Neural cell (in vitro differentiated cells): ENCODE data around the gene IL7R. TPM values are rescaled to one million over a fixed set of nuclear protein-coding genes. Genes with fewer than 3 reads are reported as not detected.

Experiments used
- H2AFZ ChIP-seq: fragments of 200-600, 300-800 bp; sonication (generic), shearing (Covaris generic); 2 replicates; pipeline ENCODE4 v1.6.0; 2014; ENCODE audit warnings: low read depth, mild to moderate bottlenecking, antibody characterized with exemption, low read length, moderate library complexity
- H3F3A ChIP-seq: fragments of 200-600 bp; shearing (Covaris generic); 2 replicates; pipeline ENCODE4 v1.6.1; 2016; ENCODE audit warnings: mild to moderate bottlenecking, moderate library complexity, mixed read lengths, antibody characterized with exemption, low read length; ENCODE audit not compliant: insufficient read depth, poor library complexity, severe bottlenecking
- H3K27ac ChIP-seq: fragments of 200-600, 300-800 bp; sonication (generic), shearing (Covaris generic); 2 replicates; pipeline ENCODE4 v1.5.1; 2014; ENCODE audit warnings: mild to moderate bottlenecking, low read length, moderate library complexity
- H3K27me3 ChIP-seq: fragments of 300-800, 200-600 bp; sonication (generic), shearing (Covaris generic); 2 replicates; pipeline ENCODE4 v1.6.0; 2014; ENCODE audit warnings: mild to moderate bottlenecking, low read depth, low read length, moderate library complexity; ENCODE audit not compliant: insufficient read depth
- H3K36me3 ChIP-seq: fragments of 300-800, 200-600 bp; sonication (generic), shearing (Covaris generic); 2 replicates; pipeline ENCODE4 v1.5.1; 2014; ENCODE audit warnings: mild to moderate bottlenecking, antibody characterized with exemption, low read length, moderate library complexity; ENCODE audit not compliant: insufficient read depth
- H3K4me2 ChIP-seq: fragments of 300-800, 200-600 bp; sonication (generic), shearing (Covaris generic); 2 replicates; pipeline ENCODE4 v1.6.0; 2014; ENCODE audit warnings: mild to moderate bottlenecking, low read length
- H3K4me3 ChIP-seq: fragments of 300-800, 200-600 bp; sonication (generic), shearing (Covaris generic); 2 replicates; pipeline ENCODE4 v1.5.1; 2014; ENCODE audit warnings: mild to moderate bottlenecking, low read length, moderate library complexity
- H3K79me2 ChIP-seq: fragments of 200-600 bp; shearing (Covaris generic); replicated peaks from 2 replicates; pipeline ENCODE4 v1.6.0; 2014; ENCODE audit warnings: mild to moderate bottlenecking, low read length, moderate library complexity; ENCODE audit not compliant: insufficient read depth
- H3K9ac ChIP-seq: fragments of 300-800, 200-600 bp; sonication (generic), shearing (Covaris generic); 2 replicates; pipeline ENCODE4 v1.6.1; 2016; ENCODE audit warnings: mild to moderate bottlenecking, low read length, mixed read lengths
- H3K9me2 ChIP-seq: fragments of 200-600 bp; shearing (Covaris generic); 2 replicates; pipeline ENCODE4 v1.6.1; 2016; ENCODE audit warnings: mild to moderate bottlenecking, low read length, mixed read lengths; ENCODE audit not compliant: insufficient read depth
- H3K9me3 ChIP-seq: fragments of 200-600, 300-800 bp; sonication (generic), shearing (Covaris generic); 2 replicates; pipeline ENCODE4 v1.6.1; 2016; ENCODE audit warnings: mild to moderate bottlenecking, mixed run types, low read length, moderate library complexity, mixed read lengths
- H4K20me1 ChIP-seq: fragments of 200-600 bp; shearing (Covaris generic); 2 replicates; pipeline ENCODE4 v1.6.1; 2016; ENCODE audit warnings: mild to moderate bottlenecking, mixed run types; ENCODE audit not compliant: insufficient read depth
- EP300 ChIP-seq: fragments of 450-650 bp; conservative IDR thresholded peaks from 2 replicates; pipeline ENCODE4 v1.6.1; 2014; ENCODE audit warnings: antibody characterized with exemption, mild to moderate bottlenecking, moderate library complexity; ENCODE audit not compliant: poor library complexity, severe bottlenecking
- EZH2 ChIP-seq: fragments of 200-600, 300-800 bp; shearing (Covaris generic), sonication (generic); IDR thresholded peaks from 2 replicates; pipeline ENCODE4 v1.6.1; 2014; ENCODE audit warnings: antibody characterized with exemption, low read length, borderline replicate concordance, mild to moderate bottlenecking; ENCODE audit not compliant: insufficient read depth, poor library complexity, severe bottlenecking
- MXI1 ChIP-seq: fragments of 450-650 bp; conservative IDR thresholded peaks from 2 replicates; pipeline ENCODE4 v1.6.1; 2014; ENCODE audit warnings: antibody characterized with exemption, mild to moderate bottlenecking; ENCODE audit not compliant: poor library complexity, severe bottlenecking
- POLR2AphosphoS5 ChIP-seq: IDR thresholded peaks from 2 replicates; pipeline ENCODE4 v1.6.1; 2012
- RAD21 ChIP-seq: fragments of 450-650 bp; conservative IDR thresholded peaks from 2 replicates; pipeline ENCODE4 v1.6.1; 2014; ENCODE audit warnings: antibody characterized with exemption, mild to moderate bottlenecking, moderate library complexity
- SMC3 ChIP-seq: fragments of 450-650 bp; conservative IDR thresholded peaks from 2 replicates; pipeline ENCODE4 v1.6.1; 2014; ENCODE audit warnings: antibody characterized with exemption, mild to moderate bottlenecking, moderate library complexity; ENCODE audit not compliant: poor library complexity
- TAF1 ChIP-seq: IDR thresholded peaks from 2 replicates; pipeline ENCODE4 v1.6.1; 2012; ENCODE audit warnings: low read depth
- polyA plus RNA-seq: library from polyadenylated mRNA; depleted of rRNA; stranded (reverse); fragments of >200 nt; gene quantifications from 2 replicates; pipeline ENCODE4 v1.2.3, GENCODE V29; 2014
- TF ChIP-seq, protein P1 (sequence below): IDR thresholded peaks from 2 replicates; pipeline ENCODE4 v1.6.1; 2012; ENCODE audit warnings: borderline replicate concordance
- TF ChIP-seq, protein P2 (sequence below): fragments of 450-650 bp; IDR thresholded peaks from 2 replicates; pipeline ENCODE4 v1.5.1; 2014; ENCODE audit warnings: antibody characterized with exemption, mild to moderate bottlenecking, moderate library complexity; ENCODE audit not compliant: poor library complexity, severe bottlenecking

Gene IL7R
- polyA plus RNA-seq, 1 donor from 2014 or later = not detected

DNA sequence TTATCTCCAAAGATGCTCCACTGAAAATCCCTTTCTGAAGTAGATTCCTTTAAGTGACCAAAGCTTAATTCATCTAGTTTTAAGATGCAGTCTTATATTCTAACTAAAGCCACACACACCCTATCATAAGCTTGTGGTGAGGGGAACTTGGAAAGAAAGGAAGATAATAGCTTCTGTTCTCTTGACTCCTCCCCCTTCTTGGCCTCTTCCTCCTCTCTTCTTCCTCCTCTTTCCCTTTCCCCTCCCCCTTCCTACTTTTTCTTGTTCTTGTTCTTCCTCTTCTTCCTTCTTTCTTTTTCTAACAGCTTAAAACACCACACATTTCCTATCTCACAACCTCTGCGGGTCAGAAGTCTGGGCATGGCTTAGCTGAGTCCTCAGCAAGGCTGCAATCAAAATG, 23.5 kb downstream of the IL7R start:
- Histone ChIP-seq H3K4me2 (no peak overlapping the region), H3K79me2 (no peaks in the 10 kb centered on the region), H3K27ac (no peak overlapping the region), H2AFZ (no peak overlapping the region), H3F3A (no peaks in the 10 kb centered on the region), H3K4me3 (no peak overlapping the region), H3K9me3 (no peaks in the 10 kb centered on the region), H3K9me2 (no peaks in the 10 kb centered on the region), H4K20me1 (no peaks in the 10 kb centered on the region), H3K9ac (no peak overlapping the region), H3K36me3 (no peaks in the 10 kb centered on the region), H3K27me3 (no peaks in the 10 kb centered on the region)
- TF ChIP-seq, protein P1, sequence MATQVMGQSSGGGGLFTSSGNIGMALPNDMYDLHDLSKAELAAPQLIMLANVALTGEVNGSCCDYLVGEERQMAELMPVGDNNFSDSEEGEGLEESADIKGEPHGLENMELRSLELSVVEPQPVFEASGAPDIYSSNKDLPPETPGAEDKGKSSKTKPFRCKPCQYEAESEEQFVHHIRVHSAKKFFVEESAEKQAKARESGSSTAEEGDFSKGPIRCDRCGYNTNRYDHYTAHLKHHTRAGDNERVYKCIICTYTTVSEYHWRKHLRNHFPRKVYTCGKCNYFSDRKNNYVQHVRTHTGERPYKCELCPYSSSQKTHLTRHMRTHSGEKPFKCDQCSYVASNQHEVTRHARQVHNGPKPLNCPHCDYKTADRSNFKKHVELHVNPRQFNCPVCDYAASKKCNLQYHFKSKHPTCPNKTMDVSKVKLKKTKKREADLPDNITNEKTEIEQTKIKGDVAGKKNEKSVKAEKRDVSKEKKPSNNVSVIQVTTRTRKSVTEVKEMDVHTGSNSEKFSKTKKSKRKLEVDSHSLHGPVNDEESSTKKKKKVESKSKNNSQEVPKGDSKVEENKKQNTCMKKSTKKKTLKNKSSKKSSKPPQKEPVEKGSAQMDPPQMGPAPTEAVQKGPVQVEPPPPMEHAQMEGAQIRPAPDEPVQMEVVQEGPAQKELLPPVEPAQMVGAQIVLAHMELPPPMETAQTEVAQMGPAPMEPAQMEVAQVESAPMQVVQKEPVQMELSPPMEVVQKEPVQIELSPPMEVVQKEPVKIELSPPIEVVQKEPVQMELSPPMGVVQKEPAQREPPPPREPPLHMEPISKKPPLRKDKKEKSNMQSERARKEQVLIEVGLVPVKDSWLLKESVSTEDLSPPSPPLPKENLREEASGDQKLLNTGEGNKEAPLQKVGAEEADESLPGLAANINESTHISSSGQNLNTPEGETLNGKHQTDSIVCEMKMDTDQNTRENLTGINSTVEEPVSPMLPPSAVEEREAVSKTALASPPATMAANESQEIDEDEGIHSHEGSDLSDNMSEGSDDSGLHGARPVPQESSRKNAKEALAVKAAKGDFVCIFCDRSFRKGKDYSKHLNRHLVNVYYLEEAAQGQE = no peak
- TF ChIP-seq MXI1 (no peak), EP300 (no peak), POLR2AphosphoS5 (no peak), EZH2 (no peak), SMC3 (no peak), RAD21 (no peak), TAF1 (no peak)
- TF ChIP-seq, protein P2, sequence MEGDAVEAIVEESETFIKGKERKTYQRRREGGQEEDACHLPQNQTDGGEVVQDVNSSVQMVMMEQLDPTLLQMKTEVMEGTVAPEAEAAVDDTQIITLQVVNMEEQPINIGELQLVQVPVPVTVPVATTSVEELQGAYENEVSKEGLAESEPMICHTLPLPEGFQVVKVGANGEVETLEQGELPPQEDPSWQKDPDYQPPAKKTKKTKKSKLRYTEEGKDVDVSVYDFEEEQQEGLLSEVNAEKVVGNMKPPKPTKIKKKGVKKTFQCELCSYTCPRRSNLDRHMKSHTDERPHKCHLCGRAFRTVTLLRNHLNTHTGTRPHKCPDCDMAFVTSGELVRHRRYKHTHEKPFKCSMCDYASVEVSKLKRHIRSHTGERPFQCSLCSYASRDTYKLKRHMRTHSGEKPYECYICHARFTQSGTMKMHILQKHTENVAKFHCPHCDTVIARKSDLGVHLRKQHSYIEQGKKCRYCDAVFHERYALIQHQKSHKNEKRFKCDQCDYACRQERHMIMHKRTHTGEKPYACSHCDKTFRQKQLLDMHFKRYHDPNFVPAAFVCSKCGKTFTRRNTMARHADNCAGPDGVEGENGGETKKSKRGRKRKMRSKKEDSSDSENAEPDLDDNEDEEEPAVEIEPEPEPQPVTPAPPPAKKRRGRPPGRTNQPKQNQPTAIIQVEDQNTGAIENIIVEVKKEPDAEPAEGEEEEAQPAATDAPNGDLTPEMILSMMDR = no peak

DNA sequence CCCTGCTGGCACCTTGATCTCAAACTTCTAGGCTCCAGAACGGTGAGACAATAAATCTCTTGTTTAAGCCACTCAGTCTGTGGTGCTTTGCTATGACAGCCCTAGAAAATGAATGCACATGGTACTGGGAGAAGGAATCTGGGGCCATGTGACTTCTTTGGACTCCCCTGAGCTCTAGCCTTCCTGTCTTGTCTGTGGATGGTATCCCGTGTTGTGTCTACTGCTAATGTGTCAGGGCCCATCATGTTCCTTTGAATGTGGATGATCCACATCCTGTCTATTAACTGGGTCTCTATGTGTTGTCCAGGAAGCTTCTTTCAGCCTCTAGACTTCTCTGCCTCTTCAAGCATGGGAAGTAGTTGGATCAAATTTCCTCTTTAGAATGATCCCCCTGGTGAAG, 25.1 kb downstream of the IL7R start:
- H3K36me3 ChIP-seq = no peaks in the 10 kb centered on the region
- no peaks in the 10 kb centered on the region for H3K9me2 ChIP-seq
- H3K4me3 ChIP-seq = no peak overlapping the region
- no peak overlapping the region for H3K4me2 ChIP-seq
- H4K20me1 ChIP-seq = no peaks in the 10 kb centered on the region
- H3K79me2 ChIP-seq = no peaks in the 10 kb centered on the region
- H3K27me3 ChIP-seq = no peaks in the 10 kb centered on the region
- H3K9ac ChIP-seq = no peak overlapping the region
- no peaks in the 10 kb centered on the region for H3F3A ChIP-seq
- H2AFZ ChIP-seq = no peak overlapping the region
- H3K9me3 ChIP-seq = no peaks in the 10 kb centered on the region
- no peak overlapping the region for H3K27ac ChIP-seq
- TF ChIP-seq EZH2 = no peak
- TF ChIP-seq, protein P1 = no peak
- TF ChIP-seq POLR2AphosphoS5 = no peak
- no peak for TF ChIP-seq TAF1
- TF ChIP-seq, protein P2 = no peak
- no peak for TF ChIP-seq EP300
- no peak for TF ChIP-seq MXI1
- no peak for TF ChIP-seq RAD21
- TF ChIP-seq SMC3 = no peak
